Kidney capillary endothelial cell (primary cell): ENCODE measurements around the gene FNDC3B.

Source experiments
- DNase-seq: peaks from one replicate; pipeline ENCODE4 v3.0.0-alpha.2; 2018; ENCODE audit warnings: low spot score

FNDC3B gene

DNA sequence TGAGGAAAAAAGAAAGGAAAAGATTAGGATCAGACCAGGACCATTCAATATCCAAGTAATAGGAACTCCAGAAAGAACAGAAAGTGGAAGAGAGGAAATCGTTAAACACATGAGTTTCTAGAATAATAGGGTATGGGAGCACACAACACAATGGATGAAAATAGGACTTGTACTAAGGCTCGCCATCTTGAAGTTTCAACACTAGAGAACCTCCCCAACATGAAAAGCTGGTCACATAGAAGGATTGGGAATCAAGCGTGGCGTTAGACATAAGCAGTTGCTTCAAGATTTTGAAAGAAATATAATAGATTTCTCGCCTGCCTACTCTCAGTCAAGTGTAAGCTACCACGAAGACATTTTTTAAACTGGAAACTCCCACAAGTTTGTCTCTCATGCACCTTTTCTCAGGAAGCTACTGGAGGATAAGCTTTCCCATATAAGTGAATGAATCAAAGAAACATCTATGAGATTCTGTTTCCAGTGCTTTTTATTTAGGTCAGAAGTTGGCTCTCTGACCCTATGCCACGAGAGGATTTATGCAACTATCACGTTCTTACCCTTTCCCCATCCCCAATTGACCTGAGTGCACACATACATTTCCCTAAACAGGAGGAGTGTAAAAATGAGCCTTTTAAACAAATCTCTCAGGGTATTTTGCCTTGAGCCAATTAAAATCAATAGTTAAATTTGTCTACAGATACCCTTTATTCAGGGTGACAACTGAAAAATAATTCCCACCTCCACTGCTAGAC lies 363.7 kb downstream of the FNDC3B start:
- no peak for DNase-seq

DNA sequence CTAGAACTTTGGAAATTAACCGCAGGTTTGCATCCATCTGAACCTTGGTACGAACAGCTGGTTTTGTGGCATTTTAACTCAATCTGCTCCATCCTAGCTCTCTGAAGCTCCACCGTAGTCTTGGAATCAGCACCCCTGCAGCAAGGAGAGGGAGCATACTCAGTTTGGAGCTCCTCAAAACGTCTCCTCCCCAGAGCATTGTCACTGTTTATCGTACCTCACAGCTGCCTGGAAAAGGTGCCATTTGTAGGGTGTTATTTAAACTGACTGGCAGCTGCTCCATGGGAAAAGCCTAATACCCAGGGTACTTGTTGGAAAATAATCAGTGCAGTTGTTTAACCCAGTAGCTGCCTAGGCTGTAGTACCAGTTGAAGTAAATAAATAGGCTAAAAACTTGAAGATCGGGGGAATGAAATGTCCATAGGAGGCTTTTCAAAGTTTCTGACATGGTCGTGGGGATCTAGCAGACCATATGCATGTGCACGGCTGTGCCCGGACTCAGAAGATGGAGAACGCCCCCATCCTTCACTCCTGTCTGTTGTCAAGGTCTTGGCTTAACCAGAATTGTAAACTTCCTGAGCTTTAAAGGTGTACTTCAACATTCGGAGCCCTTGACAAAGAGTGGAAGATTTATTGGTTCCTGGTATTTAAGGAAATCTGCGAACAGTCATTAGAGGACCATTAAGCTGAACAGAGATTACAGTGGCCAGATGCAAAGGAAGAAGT lies 365.0 kb downstream of the FNDC3B start:
- no peak for DNase-seq

DNA sequence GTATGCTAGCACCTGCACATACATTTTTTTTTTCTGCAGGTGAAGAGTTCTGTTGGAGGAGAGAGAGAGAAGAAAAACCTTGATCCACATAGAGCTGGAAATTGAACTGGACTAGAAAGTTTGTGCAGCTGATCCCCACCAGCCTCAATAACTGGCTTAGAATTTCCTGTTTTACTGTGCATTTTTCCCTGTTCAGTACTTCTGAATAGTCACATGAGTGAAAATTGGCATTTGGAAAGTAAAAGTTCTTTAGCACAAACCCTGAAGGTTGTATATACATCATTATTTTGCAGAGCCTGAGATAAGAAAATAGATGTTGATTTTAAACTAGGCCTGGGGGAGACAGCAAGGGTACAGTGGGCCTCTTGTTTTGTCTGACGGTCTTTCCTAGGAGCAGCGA lies 366.5 kb downstream of the FNDC3B start:
- DNase-seq: no peak

DNA sequence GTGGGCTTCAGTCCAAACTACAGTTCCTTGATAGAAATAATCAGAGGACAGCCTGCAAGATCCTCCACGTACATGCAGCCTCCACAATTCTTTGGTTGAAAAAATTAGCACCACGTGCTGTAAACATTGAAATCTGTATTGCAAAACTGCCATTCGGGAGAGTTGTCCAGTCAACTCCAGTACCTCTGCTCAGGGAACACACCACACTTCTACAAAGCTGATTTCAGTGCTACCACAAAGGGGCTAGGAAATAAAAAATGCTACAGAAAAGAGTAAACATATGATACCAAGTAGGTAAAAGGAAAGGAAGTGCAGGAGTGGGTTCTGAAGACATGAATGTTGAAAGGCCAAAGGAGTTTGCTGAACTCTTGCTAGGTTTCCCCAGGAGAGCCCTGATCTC lies 368.5 kb downstream of the FNDC3B start:
- DNase-seq: no peak

DNA sequence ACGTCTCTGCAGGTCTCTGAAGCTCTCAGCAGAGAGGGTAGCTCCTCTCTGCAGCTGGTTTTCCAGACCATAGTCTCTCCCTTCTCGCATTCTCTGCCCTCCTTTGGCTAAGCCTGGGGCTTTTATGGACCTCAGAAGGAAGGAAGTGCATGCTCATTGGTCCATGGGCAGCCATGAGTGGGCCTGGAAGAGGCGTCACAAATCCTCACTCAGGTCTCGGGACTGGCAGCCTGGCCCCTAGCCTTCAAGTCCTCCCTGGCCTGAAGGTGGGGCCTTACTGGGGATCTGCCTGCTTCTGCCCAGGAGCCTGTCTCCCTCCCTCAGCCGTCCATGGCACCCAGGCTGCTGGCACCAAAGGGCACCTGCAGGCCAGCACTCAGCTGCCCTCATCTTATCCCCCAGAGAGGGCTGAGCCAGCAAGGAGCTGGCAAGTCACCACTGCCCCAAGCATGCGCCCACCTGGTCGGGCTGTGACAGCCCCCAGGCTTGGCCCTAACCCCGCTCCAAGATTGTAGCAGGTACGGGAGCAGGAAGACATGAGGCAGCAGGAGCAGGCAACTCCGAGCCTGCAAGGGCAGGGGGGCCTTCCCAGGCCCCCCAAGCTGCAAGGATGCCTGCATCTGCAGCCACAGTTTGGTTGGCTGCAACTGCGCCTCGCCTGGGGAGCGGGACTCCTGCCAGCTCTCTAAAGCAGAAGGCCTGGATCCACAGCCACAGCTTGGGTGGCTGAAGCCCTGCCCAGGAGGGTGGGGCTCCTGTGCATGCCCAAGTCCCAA lies 371.5 kb downstream of the FNDC3B start:
- DNase-seq: no peak

DNA sequence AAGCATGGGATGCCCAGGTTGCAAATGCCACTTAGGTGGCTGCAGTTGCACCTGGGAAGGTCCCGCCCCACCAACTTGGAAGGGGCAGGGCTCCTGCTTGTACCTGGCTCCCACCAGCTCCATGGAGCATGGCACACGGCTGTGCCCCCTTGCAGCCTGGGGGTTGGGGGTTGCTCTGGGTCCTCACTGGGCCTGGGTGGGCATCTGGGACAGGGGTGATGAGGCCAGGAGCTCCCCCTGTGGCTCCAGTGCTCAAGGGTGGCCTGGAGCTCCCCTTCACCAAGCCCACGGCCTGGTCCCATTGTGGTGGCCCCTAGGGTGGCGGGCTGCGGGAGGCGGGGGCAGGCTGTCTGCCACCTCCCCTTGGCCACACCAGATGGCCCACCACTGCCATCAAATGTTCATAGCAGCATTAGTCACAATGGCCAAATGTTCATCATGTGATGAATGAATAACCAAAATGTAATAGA lies 372.1 kb downstream of the FNDC3B start:
- no peak for DNase-seq

DNA sequence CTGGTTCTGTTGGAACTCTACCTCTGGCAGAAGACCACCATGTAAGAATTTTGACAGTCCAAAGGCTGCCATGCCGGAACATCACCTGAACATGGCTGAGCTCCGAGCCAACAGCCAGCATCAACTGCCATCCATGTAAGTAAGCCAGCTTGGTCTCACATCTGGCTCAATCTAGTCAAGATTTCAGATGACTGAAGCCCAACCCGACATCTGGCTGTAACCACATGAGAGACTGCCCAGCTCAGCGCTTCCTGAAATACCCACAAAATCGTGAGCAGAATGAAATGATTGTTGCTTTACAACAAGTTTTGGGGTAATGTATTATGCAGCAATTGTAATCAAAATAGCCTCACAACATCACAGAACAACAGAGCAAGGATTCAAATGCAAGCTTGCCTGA lies 375.9 kb downstream of the FNDC3B start:
- no peak for DNase-seq

DNA sequence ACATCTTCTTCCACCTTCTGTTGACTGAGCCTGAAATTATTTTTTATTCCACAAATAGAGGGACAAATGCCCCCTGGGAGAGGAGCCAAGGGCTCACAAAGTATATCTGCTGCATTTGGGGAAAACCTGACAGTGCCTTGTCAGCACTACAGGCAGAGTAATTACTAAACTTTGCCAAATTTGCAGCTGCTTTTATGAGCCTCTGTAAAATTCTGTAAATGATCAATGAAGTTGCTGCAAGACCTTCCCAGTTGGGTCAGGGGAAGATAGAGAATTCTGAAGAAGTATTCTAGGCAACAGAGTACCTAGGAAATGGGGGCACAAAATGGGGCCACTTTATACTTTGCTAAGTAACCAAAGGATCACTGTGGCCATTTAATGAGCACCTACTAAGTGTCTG lies 398.3 kb downstream of the FNDC3B start:
- DNase-seq: no peak

DNA sequence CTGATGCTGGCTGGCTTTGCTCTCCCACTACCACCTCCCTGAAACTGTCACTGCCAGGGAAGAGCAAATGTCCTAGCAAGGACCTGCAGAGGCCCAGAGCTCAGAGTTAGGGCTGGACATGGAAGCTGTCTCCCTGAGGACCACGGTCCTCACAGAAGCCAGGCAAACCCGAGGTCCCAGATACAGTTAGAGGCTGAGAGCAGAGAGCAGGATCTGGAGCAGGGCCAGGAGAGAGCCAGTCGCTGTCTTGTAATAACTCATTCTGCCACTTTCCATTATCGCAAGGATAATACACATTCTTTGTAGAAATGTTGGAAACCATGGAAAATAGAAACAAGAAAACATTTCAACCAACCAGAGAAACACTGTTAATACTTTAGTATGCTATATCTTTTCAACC lies 398.8 kb downstream of the FNDC3B start:
- no peak for DNase-seq

DNA sequence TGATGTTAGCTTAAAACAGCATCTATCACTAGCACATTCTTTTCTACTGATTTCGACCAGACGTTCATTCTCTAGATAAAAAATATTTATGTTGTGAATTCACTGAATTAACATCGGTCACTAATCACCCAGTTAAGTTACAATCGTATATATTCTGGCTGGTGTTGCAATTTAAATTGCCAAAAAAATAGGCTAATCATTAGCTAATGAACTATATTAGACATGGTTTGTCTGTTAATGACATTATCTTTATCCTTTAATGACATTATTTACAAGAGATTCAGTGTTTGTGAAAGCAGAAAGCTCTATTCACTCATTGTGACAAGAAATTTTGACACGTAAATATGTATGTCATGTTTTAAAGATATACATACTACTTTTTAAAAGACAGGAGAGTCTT lies 402.2 kb downstream of the FNDC3B start:
- no peak for DNase-seq

DNA sequence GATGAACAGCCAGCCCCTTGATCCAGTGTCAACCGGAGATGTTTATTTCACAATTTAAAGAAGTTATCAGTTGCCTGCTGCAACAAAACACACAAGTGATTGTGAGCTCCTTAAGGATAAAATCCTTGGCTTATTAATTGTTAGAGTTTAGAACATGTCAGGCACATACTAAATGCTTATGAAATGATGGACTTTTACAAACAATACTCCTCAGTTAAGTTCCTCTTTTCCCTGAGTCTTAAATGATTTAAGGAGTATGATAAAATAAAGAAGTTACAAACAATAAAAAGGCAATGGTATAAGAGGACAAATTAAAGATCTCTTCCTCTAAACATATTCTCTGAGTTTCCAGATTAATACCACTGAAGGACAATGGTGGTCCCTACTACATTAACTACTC lies 403.2 kb downstream of the FNDC3B start:
- no peak for DNase-seq

DNA sequence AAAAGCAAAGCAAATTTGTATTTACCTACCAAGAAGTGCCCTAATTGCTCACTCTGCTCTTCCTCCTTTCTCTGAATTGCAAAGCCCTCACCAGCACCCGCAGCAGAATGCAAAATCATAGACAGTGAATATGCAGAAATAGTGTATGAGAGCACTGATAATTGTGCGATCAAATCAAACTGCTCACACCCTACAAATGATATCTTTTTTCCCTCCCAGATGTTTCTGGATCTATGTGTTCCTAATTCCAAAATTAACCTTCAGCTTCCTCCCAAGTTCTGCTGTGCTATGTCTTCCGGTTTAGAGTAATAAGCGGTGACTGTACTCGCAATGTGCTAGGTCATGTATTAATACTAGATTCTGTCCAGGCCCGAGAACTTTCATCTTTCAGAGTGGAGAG lies 405.4 kb downstream of the FNDC3B start:
- no peak for DNase-seq

DNA sequence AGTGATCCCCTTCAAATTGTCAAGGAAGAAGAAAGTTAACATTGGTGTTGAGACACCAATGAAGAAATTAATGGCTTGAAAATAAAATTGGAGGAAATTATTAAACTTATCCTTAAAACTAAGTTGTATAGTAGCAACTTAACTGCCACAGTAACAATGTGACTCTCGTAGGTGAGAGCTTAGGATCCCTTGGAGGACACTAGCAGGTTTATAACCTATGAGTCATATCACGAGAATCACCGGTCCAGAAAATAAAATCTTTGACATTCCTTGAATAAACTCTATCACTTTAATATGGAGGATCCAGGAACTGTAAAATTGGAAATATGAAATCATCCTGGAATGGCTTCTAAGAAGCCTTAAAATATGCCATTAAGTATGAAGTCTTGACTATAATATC lies 406.8 kb downstream of the FNDC3B start:
- DNase-seq: no peak

DNA sequence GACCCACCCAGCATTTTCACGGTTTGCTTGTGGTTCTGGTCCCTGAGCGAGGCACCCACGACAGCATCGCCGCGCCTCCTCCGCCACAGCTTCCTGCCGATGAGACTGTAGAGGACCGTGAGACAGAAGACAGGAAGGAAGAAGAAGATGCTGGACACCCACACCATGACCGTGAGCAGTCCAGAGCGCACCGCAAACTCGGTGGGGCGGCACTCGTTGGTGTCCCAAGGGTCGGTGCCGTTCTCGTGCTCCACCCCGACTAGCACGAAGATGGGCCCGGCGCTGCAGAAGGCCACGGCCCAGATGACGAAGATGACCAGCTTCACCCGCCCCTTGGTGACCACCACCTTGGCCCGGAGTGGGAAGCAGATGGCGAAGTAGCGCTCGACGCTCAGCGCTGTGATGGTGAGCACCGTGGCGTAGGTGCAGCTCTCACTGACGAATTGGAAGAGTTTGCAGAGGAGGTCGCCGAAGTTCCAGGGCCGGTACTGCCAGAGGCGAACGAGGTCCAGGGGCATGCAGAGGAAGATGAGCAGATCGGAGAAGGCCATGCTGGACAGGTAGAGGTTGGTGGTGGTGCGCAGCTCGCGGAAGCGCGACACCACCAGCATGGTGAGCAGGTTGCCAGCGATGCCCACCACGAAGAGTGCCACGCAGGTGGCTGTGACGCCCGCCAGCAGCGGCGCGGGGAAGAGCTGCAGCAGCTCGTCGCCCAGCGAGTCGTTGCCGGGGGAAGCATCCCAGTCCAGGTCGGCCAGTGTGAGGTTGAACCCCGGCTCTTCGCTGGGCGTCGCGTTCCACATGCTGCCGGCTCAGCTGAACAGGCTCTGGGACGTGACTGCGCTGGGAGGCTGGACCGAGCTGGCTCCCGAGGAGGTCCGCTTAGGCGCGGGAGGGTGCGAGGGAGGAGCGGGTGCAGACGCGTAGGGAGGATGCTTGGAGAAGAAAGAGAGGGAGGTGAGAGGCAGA lies 408.5 kb downstream of the FNDC3B start, which contains the start of gene GHSR:
GHSR (minus strand) TSS at position 846 of the 969 bp plus-strand sequence; CDS start at position 803, 43 bp downstream.
- no peak for DNase-seq

DNA sequence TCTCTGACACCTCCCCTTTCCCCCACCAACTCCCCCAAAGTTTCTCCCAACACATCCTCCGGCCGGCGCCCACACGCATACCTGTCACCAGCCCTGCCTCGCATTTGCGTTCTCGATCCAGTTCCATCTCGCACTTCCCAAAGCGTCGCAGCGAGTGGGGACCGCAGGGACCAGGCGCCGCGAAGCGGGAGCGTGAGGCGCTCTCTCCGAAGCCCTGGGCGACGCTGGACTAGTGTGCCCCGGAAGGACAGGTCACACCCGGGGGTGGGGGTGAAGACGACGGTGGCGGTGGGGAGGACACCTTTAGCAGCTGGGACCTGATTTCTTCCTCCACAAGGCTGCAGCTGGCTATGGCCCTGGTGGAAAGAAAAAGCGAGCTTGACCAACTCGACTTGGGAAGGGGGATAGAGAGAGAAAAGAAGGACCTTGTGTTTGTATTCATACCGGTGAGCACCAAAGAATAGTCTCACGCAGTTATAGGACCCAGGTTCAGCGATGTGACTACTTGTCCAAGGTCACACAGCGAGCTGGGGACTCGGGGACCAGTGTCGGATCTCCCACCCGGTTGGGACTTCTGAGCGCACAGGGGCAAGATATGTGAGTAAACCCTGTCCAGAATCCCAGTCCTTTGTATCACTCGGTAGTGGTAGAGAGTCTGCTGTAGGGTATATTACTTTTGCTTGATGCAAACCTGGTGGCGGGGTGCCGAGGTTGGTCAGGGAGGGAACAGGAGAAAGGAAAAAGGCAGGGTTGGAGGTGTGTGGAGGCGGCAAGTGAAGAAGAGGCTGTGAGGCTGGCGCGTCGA lies 409.5 kb downstream of the FNDC3B start:
- DNase-seq: no peak

DNA sequence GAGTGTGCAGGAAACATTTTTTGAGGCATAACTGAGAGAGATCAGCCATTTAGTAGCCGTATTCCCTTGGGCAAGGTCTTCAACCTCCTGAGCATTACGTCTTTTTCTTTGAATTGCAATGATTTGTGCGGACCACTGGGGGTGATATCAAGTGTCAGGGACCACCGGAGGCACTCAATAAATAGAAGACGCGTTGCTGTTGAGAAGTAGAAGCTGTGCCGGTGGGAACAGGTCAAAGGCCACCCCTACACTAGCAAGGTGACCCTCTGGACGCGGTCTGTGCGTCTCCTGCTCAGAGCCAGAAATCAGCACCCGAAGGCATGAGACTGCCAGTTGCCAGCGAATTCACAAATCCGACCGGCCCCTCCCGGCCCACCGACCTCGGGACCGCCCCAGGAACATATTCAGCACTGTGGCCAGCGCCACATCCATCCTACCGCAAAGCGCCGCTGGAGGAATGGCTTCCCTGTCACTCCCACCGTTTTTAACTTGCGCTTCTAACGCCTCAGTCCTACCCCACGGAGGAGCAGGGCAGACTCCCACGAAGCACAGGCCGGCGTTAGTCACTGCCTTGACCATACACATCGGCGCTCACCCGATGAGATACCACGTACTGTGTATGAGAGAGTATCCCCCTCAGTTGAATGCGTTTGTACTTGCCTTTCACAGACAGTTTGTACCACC lies 410.2 kb downstream of the FNDC3B start:
- no peak for DNase-seq
